Neural crest cell (in vitro differentiated cells): Measurements from ENCODE around the gene FSTL4. TPM values are rescaled to one million over a fixed set of nuclear protein-coding genes. Genes with fewer than 3 reads are reported as not detected.
"Not testable (repeated sequence)": the region's sequence is repeated elsewhere in the genome, so short reads cannot be mapped to it uniquely, and the experiment has no call there.

Source experiments
- DNase-seq: peaks from one replicate; pipeline ENCODE4 v3.0.0; 2021; ENCODE audit warnings: low read depth, mixed read lengths, low spot score
- H3K27ac Mint-ChIP-seq: one replicate; pipeline ENCODE4 v1.8.0; 2021; ENCODE audit warnings: mild to moderate bottlenecking, mixed read lengths; ENCODE audit not compliant: unreplicated experiment
- H3K27me3 Mint-ChIP-seq: 2 replicates; pipeline ENCODE4 v1.8.0; 2021; ENCODE audit warnings: low read depth, mild to moderate bottlenecking, mixed read lengths
- H3K36me3 Mint-ChIP-seq: 2 replicates; pipeline ENCODE4 v1.8.0; 2021; ENCODE audit warnings: low read depth, mild to moderate bottlenecking, mixed read lengths
- H3K4me1 Mint-ChIP-seq: 2 replicates; pipeline ENCODE4 v1.8.0; 2021; ENCODE audit warnings: mixed read lengths
- H3K4me3 Mint-ChIP-seq: one replicate; pipeline ENCODE4 v1.8.0; 2021; ENCODE audit warnings: mild to moderate bottlenecking, mixed read lengths
- H3K9me3 Mint-ChIP-seq: 2 replicates; pipeline ENCODE4 v1.8.0; 2021; ENCODE audit warnings: mixed read lengths
- total RNA-seq: library from RNA; stranded (reverse); gene quantifications from 2 replicates; pipeline ENCODE4 v1.2.1, GENCODE V29; 2021
- TF ChIP-seq, protein P1 (sequence below): fragments of 200-600 bp; sonication (generic); conservative IDR thresholded peaks from 2 replicates; pipeline ENCODE4 v1.5.0; 2021; ENCODE audit warnings: antibody characterized with exemption, mild to moderate bottlenecking

The FSTL4 gene
- total RNA-seq, 1 donor from 2014 or later: 2.0 TPM

DNA sequence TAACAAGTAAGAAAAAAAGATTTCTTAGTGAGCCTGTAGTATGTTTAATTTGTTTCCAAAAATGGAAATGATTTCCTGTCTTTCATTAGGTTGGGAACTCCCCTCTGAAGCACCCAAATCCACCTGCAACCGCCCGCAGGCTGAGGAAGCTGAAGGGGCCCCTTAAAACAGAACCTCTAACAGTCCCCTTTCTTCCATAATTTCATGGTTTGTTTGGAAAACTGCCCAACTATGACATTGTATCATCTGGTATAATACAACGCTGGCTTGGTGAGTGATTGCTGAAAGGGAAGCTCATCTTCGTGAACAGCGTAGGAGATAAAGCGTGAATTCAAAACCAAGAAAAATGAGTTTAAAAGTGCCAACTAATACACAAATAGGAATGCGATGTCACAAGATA is 215.5 kb downstream of the FSTL4 start:
- Mint-ChIP-seq H3K36me3 (peaks cover 3% of the 10 kb centered on the region), H3K9me3 (peaks cover 4% of the 10 kb centered on the region)

GRCh38 chr5:133396187-133396741 is 216.1 kb downstream of the FSTL4 start:
- H3K27me3 Mint-ChIP-seq: no peaks in the 10 kb centered on the region
- peaks cover 4% of the 10 kb centered on the region for H3K9me3 Mint-ChIP-seq
- TF ChIP-seq, protein P1, sequence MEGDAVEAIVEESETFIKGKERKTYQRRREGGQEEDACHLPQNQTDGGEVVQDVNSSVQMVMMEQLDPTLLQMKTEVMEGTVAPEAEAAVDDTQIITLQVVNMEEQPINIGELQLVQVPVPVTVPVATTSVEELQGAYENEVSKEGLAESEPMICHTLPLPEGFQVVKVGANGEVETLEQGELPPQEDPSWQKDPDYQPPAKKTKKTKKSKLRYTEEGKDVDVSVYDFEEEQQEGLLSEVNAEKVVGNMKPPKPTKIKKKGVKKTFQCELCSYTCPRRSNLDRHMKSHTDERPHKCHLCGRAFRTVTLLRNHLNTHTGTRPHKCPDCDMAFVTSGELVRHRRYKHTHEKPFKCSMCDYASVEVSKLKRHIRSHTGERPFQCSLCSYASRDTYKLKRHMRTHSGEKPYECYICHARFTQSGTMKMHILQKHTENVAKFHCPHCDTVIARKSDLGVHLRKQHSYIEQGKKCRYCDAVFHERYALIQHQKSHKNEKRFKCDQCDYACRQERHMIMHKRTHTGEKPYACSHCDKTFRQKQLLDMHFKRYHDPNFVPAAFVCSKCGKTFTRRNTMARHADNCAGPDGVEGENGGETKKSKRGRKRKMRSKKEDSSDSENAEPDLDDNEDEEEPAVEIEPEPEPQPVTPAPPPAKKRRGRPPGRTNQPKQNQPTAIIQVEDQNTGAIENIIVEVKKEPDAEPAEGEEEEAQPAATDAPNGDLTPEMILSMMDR: no peak
- no peak for DNase-seq
- peaks cover 26% of the 10 kb centered on the region for H3K4me1 Mint-ChIP-seq
- no peak overlapping the region for H3K27ac Mint-ChIP-seq
- H3K36me3 Mint-ChIP-seq: peaks cover 3% of the 10 kb centered on the region
- H3K4me3 Mint-ChIP-seq: peak overlapping the region; percentile 46

More for the DNA sequence above, 215.5 kb downstream of the FSTL4 start:
- no peaks in the 10 kb centered on the region for H3K27me3 Mint-ChIP-seq
- peak overlapping the region; percentile 46 for H3K4me3 Mint-ChIP-seq
- no peak for DNase-seq
- no peak overlapping the region for H3K27ac Mint-ChIP-seq
- H3K4me1 Mint-ChIP-seq: peaks cover 30% of the 10 kb centered on the region
- TF ChIP-seq, protein P1: no peak

DNA sequence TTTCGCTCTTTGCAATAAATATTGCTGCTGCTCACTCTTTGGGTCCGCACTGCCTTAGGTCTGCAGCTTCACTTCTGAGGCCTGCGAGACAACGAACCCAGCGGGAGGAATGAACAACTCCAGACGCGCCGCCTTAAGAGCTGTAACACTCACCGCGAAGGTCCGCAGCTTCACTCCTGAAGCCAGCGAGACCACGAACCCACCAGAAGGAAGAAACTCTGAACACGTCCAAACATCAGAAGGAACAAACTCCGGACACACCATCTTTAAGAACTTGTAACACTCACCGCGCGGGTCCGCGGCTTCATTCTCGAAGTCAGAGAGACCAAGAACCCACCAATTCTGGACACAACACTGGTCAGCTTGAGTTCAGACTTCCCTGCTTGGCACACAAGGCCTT is 217.1 kb downstream of the FSTL4 start:
- peaks cover 24% of the 10 kb centered on the region for H3K4me1 Mint-ChIP-seq
- H3K36me3 Mint-ChIP-seq, H3K4me3 Mint-ChIP-seq, DNase-seq, H3K9me3 Mint-ChIP-seq, H3K27me3 Mint-ChIP-seq: not testable (repeated sequence)
- H3K27ac Mint-ChIP-seq: peak overlapping the region; percentile 86

- not testable (repeated sequence) for H3K4me3 Mint-ChIP-seq, H3K9me3 Mint-ChIP-seq, H3K27ac Mint-ChIP-seq, H3K27me3 Mint-ChIP-seq, DNase-seq, H3K36me3 Mint-ChIP-seq
- peaks cover 24% of the 10 kb centered on the region for H3K4me1 Mint-ChIP-seq
Observed at GRCh38 chr5:133394477-133394817, 217.9 kb downstream of the FSTL4 start.

- Mint-ChIP-seq H3K36me3 (peaks cover 3% of the 10 kb centered on the region), H3K4me3 (no peak overlapping the region), H3K27ac (no peak overlapping the region), H3K9me3 (peaks cover 4% of the 10 kb centered on the region), H3K4me1 (peaks cover 24% of the 10 kb centered on the region), H3K27me3 (no peaks in the 10 kb centered on the region)
- DNase-seq: no peak
- TF ChIP-seq, protein P1: no peak
Observed at GRCh38 chr5:133393776-133394476, 218.4 kb downstream of the FSTL4 start.

DNA sequence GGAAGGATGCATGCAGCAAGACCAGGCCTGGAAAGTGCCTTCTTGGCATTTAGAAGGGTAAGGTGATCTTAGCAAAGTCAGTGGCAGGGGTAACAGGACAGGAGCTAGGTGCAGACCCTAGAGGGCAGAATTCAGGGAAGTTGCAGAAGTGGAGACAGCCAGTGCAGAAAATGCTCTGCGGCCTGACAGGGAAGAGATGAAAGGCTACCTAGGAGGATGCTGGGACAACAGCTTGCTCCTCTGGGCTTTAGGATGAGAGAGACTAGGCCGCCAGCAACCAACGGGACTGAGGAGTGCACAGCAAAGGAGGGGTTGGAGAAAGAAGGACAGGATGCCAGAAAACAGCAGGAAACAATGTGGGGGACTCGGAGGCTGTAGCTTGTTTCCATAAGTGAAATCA is 219.9 kb downstream of the FSTL4 start:
- no peak overlapping the region for H3K27ac Mint-ChIP-seq
- peaks cover 4% of the 10 kb centered on the region for H3K9me3 Mint-ChIP-seq
- peaks cover 13% of the 10 kb centered on the region for H3K4me1 Mint-ChIP-seq
- TF ChIP-seq, protein P1: no peak
- peaks cover 3% of the 10 kb centered on the region for H3K36me3 Mint-ChIP-seq
- no peak for DNase-seq
- no peaks in the 10 kb centered on the region for H3K27me3 Mint-ChIP-seq
- no peak overlapping the region for H3K4me3 Mint-ChIP-seq
